HS-27A (cell line): ENCODE data around the gene BSX.

Source experiments
- DNase-seq: peaks from one replicate; pipeline ENCODE4 v3.0.0-alpha.2; 2012; ENCODE audit warnings: low read depth, missing footprints

BSX gene

GRCh38 chr11:122981388-122982264 is at the start of gene BSX:
TSS of gene BSX (minus strand) at chr11:122981834. CDS start at chr11:122981671, 163 bp downstream.
- DNase-seq, result no peak

GRCh38 chr11:123030517-123030916 is 48.9 kb upstream of the BSX start:
- no peak for DNase-seq

- DNase-seq, result no peak
These were observed 39.3 kb upstream of the BSX start for GRCh38 chr11:123020968-123021367.

GRCh38 chr11:123018702-123019101 is 37.1 kb upstream of the BSX start:
- no peak for DNase-seq

- DNase-seq, result no peak
These were observed 29.9 kb upstream of the BSX start for GRCh38 chr11:123011510-123011909.

- no peak for DNase-seq
These were observed 25.4 kb upstream of the BSX start for GRCh38 chr11:123006860-123007542.

- no peak for DNase-seq
These were observed 19.1 kb upstream of the BSX start for GRCh38 chr11:123000721-123001120.

GRCh38 chr11:122998727-122999366 is 17.2 kb upstream of the BSX start:
- DNase-seq, result no peak

- DNase-seq, result no peak
These were observed 13.9 kb upstream of the BSX start for GRCh38 chr11:122995526-122995925.

- DNase-seq, result no peak
These were observed 2.8 kb upstream of the BSX start for GRCh38 chr11:122984186-122985011.

GRCh38 chr11:122983438-122984185 is 2.0 kb upstream of the BSX start:
- no peak for DNase-seq

GRCh38 chr11:122979815-122980595 is 1.6 kb downstream of the BSX start:
- DNase-seq, result no peak

GRCh38 chr11:122979103-122979814 is 2.4 kb downstream of the BSX start:
- no peak for DNase-seq

GRCh38 chr11:122978299-122978620 is 3.4 kb downstream of the BSX start:
- no peak for DNase-seq

GRCh38 chr11:122977470-122978298 is 4.0 kb downstream of the BSX start:
- DNase-seq, result no peak

GRCh38 chr11:122976734-122977469 is 4.7 kb downstream of the BSX start:
- no peak for DNase-seq

GRCh38 chr11:122976061-122976733 is 5.4 kb downstream of the BSX start:
- DNase-seq, result no peak

GRCh38 chr11:122963961-122964360 is 17.7 kb downstream of the BSX start:
- DNase-seq, result no peak
